PC-9 (cell line): ENCODE measurements around the gene DVL1. TPM values are rescaled to one million over a fixed set of nuclear protein-coding genes. Genes with fewer than 3 reads are reported as not detected.
"Not testable (repeated sequence)": the region's sequence is repeated elsewhere in the genome, so short reads cannot be mapped to it uniquely, and the experiment has no call there.

Experiments used
- BruUV-seq: library from RNA; stranded (reverse); fragments of 400-500 nt; replicated peaks from 2 replicates; lab custom pipeline; 2021; lab: Mats Ljungman, UMichigan
- CTCF ChIA-PET: fragments of 300-600 bp; sonication (Branson Sonifier 250); formaldehyde crosslinking; loops from one replicate; lab custom pipeline; 2022; ENCODE audit warnings: antibody characterized with exemption; lab: Charles Lee
- POLR2A ChIA-PET: fragments of 300-600 bp; sonication (Branson Sonifier 250); formaldehyde crosslinking; loops from one replicate; lab custom pipeline; 2022; ENCODE audit warnings: antibody characterized with exemption; ENCODE audit not compliant: unreplicated experiment; lab: Charles Lee
- DNase-seq, 2 experiments: peaks; one replicate each; pipeline versions ENCODE4 v3.0.0 to v3.0.0-alpha.2; 2015 to 2022; ENCODE audit warnings: mixed read lengths in 1 of 2
- H2AFZ ChIP-seq: fragments of 200-600 bp; sonication (generic); 2 replicates; pipeline ENCODE4 v1.8.1; 2017; ENCODE audit warnings: antibody characterized with exemption
- H3F3A ChIP-seq: fragments of 200-600 bp; sonication (generic); 2 replicates; pipeline ENCODE4 v1.8.1; 2017; ENCODE audit warnings: antibody characterized with exemption, mild to moderate bottlenecking, low read depth; ENCODE audit not compliant: insufficient read depth
- H3K27ac ChIP-seq: fragments of 200-600 bp; sonication (generic); 2 replicates; pipeline ENCODE4 v1.6.1; 2016; ENCODE audit warnings: mixed run types
- H3K27me3 ChIP-seq: fragments of 200-600 bp; sonication (generic); 2 replicates; pipeline ENCODE4 v1.6.1; 2016; ENCODE audit warnings: low read depth, mixed run types; ENCODE audit not compliant: insufficient read depth
- H3K36me3 ChIP-seq: fragments of 200-600 bp; sonication (generic); 2 replicates; pipeline ENCODE4 v1.6.1; 2016; ENCODE audit warnings: low read depth, mixed run types
- H3K4me1 ChIP-seq: fragments of 200-600 bp; sonication (generic); replicated peaks from 2 replicates; pipeline ENCODE4 v1.6.1; 2016; ENCODE audit warnings: mixed run types; ENCODE audit not compliant: insufficient read depth
- H3K4me2 ChIP-seq: fragments of 200-600 bp; sonication (generic); 2 replicates; pipeline ENCODE4 v1.6.1; 2017; ENCODE audit warnings: mixed run types
- H3K4me3 ChIP-seq: fragments of 200-600 bp; sonication (generic); 2 replicates; pipeline ENCODE4 v1.6.1; 2016; ENCODE audit warnings: mixed run types
- H3K79me2 ChIP-seq: fragments of 200-600 bp; sonication (generic); 2 replicates; pipeline ENCODE4 v1.6.1; 2017; ENCODE audit warnings: low read depth, mixed run types
- H3K9me2 ChIP-seq: fragments of 200-600 bp; sonication (generic); 2 replicates; pipeline ENCODE4 v1.8.1; 2017; ENCODE audit warnings: mild to moderate bottlenecking; ENCODE audit not compliant: insufficient read depth
- H3K9me3 ChIP-seq: fragments of 200-600 bp; sonication (generic); 2 replicates; pipeline ENCODE4 v1.8.1; 2016; ENCODE audit warnings: low read depth; ENCODE audit not compliant: insufficient read depth
- H4K20me1 ChIP-seq: fragments of 200-600 bp; sonication (generic); 2 replicates; pipeline ENCODE4 v1.8.1; 2017; ENCODE audit not compliant: insufficient read depth
- CTCF ChIP-seq: fragments of 200-600 bp; sonication (generic); conservative IDR thresholded peaks from 2 replicates; pipeline ENCODE4 v1.6.1; 2017; ENCODE audit warnings: mixed run types, antibody characterized with exemption, mild to moderate bottlenecking, moderate library complexity
- EZH2 ChIP-seq: fragments of 200-600 bp; sonication (generic); IDR thresholded peaks from 2 replicates; pipeline ENCODE4 v1.8.0; 2017; ENCODE audit warnings: antibody characterized with exemption, low read depth
- intact Hi-C: fragments of 100-400 bp; cut with micrococcal nuclease; formaldehyde crosslinking; loops from one replicate; pipeline ENCODE4 v1.10.0; 2022; ENCODE audit not compliant: unreplicated experiment
- total RNA-seq: library from RNA; stranded (reverse); gene quantifications from 2 replicates; pipeline ENCODE4 v1.2.3, GENCODE V29; 2021

DVL1 gene
- total RNA-seq, 1 experiment from 2014 or later: 95.8 TPM

DNA sequence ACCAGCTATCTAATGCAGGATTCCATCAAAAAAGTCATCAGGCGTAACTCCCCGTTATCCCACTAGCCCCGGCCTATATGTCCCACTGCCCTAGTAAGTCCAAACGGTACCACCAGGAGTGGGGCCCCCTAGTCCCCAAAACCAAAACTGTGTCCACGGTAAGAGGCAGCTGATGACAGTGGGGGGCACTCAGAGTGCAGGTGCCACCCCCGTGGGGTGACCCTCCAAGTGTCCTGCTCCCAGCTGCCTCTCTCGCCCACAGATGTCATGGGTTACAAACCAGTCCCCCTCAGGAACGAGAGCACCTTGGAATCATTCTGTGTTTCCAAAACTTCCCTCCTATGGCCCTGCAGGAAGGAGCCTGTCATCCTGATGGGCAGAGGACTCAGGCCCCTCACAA, 36.7 kb upstream of the DVL1 start:
- TF ChIP-seq CTCF (no peak), EZH2 (no peak)
- no TSS peak for BruUV-seq
- H3K79me2 ChIP-seq: peaks cover 15% of the 10 kb centered on the region; the same call in 1 of the 2 replicates
- H3K9me3 ChIP-seq: no peaks in the 10 kb centered on the region
- no peaks in the 10 kb centered on the region for H4K20me1 ChIP-seq
- ChIA-PET CTCF (no interaction called here), POLR2A (no interaction called here)
- peaks cover 5% of the 10 kb centered on the region; the same call in 1 of the 2 replicates for H3F3A ChIP-seq
- H3K4me3 ChIP-seq: no peak overlapping the region
- intact Hi-C loops: no loop called here
- H2AFZ ChIP-seq: no peak overlapping the region
- H3K27ac ChIP-seq: no peak overlapping the region
- peaks cover 24% of the 10 kb centered on the region; the same call in 1 of the 2 replicates for H3K36me3 ChIP-seq
- H3K4me1 ChIP-seq: no peaks in the 10 kb centered on the region
- no peak overlapping the region for H3K4me2 ChIP-seq
- H3K9me2 ChIP-seq: no peaks in the 10 kb centered on the region
- no peak for DNase-seq
- H3K27me3 ChIP-seq: no peaks in the 10 kb centered on the region

DNA sequence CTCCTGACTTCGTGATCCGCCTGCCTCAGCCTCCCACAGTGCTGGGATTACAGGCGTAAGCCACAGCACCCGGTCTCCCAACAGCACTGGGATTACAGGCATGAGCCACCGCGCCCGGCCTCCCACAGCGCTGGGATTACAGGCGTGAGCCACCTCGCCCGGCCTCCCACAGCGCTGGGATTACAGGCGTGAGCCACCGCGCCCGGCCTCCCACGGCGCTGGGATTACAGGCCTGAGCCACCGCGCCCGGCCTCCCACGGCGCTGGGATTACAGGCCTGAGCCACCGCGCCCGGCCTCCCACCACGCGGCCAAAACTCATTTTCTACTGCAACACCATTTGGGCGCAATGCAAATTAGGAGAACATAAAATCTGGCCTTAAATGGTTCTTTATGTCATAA, 36.1 kb upstream of the DVL1 start:
- CTCF ChIA-PET, H3K4me3 ChIP-seq, intact Hi-C loops, H3K4me1 ChIP-seq, H3K9me2 ChIP-seq, H3K4me2 ChIP-seq, H3F3A ChIP-seq, H4K20me1 ChIP-seq, BruUV-seq, DNase-seq, H3K9me3 ChIP-seq, H2AFZ ChIP-seq, H3K27ac ChIP-seq, H3K27me3 ChIP-seq, POLR2A ChIA-PET: not testable (repeated sequence)
- peaks cover 18% of the 10 kb centered on the region; the same call in 1 of the 2 replicates for H3K36me3 ChIP-seq
- H3K79me2 ChIP-seq: peaks cover 13% of the 10 kb centered on the region; the same call in 1 of the 2 replicates

DNA sequence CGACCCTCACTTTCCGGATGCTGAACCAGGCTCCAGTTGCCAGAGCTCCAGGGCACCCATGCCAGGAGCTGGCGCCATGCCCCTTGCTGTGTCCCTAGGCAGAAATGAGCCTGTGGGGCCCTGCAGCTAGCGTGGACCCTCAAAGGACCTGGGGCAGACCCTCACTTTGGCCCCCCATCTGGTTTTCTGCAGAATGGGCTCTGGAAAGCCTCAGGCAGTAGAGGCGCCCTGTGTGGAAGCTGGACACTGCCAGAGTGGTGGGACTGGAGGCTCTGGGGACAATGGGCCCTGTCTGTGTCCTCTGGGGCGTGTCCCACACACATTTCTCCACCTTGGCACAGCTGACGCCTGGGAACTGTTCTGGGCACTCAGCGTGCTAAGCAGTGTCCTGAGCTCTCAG, 32.1 kb upstream of the DVL1 start:
- ChIA-PET CTCF (no interaction called here), POLR2A (no interaction called here)
- no peak overlapping the region for H3K4me3 ChIP-seq
- no peak overlapping the region for H3K27ac ChIP-seq
- no TSS peak for BruUV-seq
- no peak for TF ChIP-seq EZH2
- no peak for TF ChIP-seq CTCF
- no peaks in the 10 kb centered on the region for H3K36me3 ChIP-seq
- H3F3A ChIP-seq: peaks cover 20% of the 10 kb centered on the region; the same call in 1 of the 2 replicates
- intact Hi-C loops: no loop called here
- H3K9me3 ChIP-seq: no peaks in the 10 kb centered on the region
- H3K9me2 ChIP-seq: no peaks in the 10 kb centered on the region
- 0 out of 2 replicates have a peak, but pooled peaks cover under 1% of the 10 kb centered on the region for H3K4me1 ChIP-seq
- no peak overlapping the region for H2AFZ ChIP-seq
- no peaks in the 10 kb centered on the region for H3K27me3 ChIP-seq
- H3K4me2 ChIP-seq: no peak overlapping the region
- H4K20me1 ChIP-seq: no peaks in the 10 kb centered on the region
- peaks cover 10% of the 10 kb centered on the region; the same call in 1 of the 2 replicates for H3K79me2 ChIP-seq
- no peak for DNase-seq

GRCh38 chr1:1380860-1381259, 31.6 kb upstream of the DVL1 start:
- Histone ChIP-seq H3K4me3 (no peak overlapping the region), H4K20me1 (no peaks in the 10 kb centered on the region), H3K27ac (no peak overlapping the region), H2AFZ (no peak overlapping the region), H3F3A (peaks cover 24% of the 10 kb centered on the region; the same call in 1 of the 2 replicates), H3K79me2 (peaks cover 13% of the 10 kb centered on the region), H3K9me2 (no peaks in the 10 kb centered on the region), H3K27me3 (no peaks in the 10 kb centered on the region), H3K9me3 (no peaks in the 10 kb centered on the region), H3K4me2 (no peak overlapping the region), H3K36me3 (no peaks in the 10 kb centered on the region), H3K4me1 (peaks cover 4% of the 10 kb centered on the region; the same call in 1 of the 2 replicates)
- intact Hi-C loops: no loop called here
- TF ChIP-seq EZH2 (no peak), CTCF (no peak)
- no peak for DNase-seq
- ChIA-PET POLR2A (no interaction called here), CTCF (no interaction called here)
- no TSS peak for BruUV-seq
